ENCODE results near the gene VPS54.

DNA sequence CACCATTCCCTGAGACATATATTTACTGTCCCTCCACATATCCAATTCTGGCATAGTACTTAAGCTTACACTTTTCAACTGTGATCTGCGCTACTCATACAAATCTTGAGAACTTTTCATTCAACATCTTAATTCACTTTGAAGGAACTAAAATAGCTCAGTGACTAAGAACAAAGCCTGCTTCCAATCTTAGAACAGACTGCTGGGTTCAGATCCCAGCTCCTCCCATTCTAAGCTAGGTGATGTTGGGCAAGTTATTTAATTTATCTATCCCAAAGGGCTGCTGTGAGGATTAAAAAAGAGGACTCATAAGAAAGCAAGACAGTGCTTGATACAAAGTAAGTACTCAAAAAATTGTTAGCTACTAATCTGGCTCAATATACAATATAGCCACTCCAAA lies 119.6 kb downstream of the VPS54 start:
- no peak for TF ChIP-seq POLR2A (IDR thresholded peaks at IDR 0.05)
- TF ChIP-seq, protein P1, sequence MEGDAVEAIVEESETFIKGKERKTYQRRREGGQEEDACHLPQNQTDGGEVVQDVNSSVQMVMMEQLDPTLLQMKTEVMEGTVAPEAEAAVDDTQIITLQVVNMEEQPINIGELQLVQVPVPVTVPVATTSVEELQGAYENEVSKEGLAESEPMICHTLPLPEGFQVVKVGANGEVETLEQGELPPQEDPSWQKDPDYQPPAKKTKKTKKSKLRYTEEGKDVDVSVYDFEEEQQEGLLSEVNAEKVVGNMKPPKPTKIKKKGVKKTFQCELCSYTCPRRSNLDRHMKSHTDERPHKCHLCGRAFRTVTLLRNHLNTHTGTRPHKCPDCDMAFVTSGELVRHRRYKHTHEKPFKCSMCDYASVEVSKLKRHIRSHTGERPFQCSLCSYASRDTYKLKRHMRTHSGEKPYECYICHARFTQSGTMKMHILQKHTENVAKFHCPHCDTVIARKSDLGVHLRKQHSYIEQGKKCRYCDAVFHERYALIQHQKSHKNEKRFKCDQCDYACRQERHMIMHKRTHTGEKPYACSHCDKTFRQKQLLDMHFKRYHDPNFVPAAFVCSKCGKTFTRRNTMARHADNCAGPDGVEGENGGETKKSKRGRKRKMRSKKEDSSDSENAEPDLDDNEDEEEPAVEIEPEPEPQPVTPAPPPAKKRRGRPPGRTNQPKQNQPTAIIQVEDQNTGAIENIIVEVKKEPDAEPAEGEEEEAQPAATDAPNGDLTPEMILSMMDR (IDR thresholded peaks at IDR 0.05), result no peak

All from vagina (tissue), 2 donors.